G401 (cell line): ENCODE results near the gene MOCS2. TPM values are rescaled to one million over a fixed set of nuclear protein-coding genes. Genes with fewer than 3 reads are reported as not detected.

Experiments used
- DNase-seq: peaks from one replicate; pipeline ENCODE4 v3.0.0-alpha.2; 2015; ENCODE audit warnings: low spot score
- in situ Hi-C: cut with HindIII; loops from 2 replicates; pipeline ENCODE4 v1.10.0; 2016; ENCODE audit warnings: low sequenced_read_pairs, mixed read lengths
- total RNA-seq: library from RNA; depleted of rRNA; stranded (reverse); fragments of >200 nt; shearing (Covaris generic); gene quantifications from 2 replicates; pipeline ENCODE4 v1.2.3, GENCODE V29; 2014; rRNA removed

Gene MOCS2
- total RNA-seq, 1 experiment from 2014 or later = 49.4 TPM

GRCh38 chr5:53063791-53064190, 45.8 kb downstream of the MOCS2 start:
- in situ Hi-C loops = no loop called here

GRCh38 chr5:53063176-53063575, 46.4 kb downstream of the MOCS2 start:
- in situ Hi-C loops = no loop called here
- no peak for DNase-seq

More at GRCh38 chr5:53063791-53064190, 45.8 kb downstream of the MOCS2 start:
- no peak for DNase-seq

GRCh38 chr5:53059281-53059680, 50.3 kb downstream of the MOCS2 start:
- DNase-seq = no peak
- in situ Hi-C loops = no loop called here

- DNase-seq = no peak
- in situ Hi-C loops = no loop called here
Measured at GRCh38 chr5:53055365-53055764, 54.2 kb downstream of the MOCS2 start.

- in situ Hi-C loops = no loop called here
- no peak for DNase-seq
Measured at GRCh38 chr5:53053364-53053763, 56.2 kb downstream of the MOCS2 start.

GRCh38 chr5:53052499-53052898, 57.1 kb downstream of the MOCS2 start:
- in situ Hi-C loops = no loop called here
- no peak for DNase-seq

GRCh38 chr5:53048248-53048647, 61.3 kb downstream of the MOCS2 start:
- DNase-seq = no peak
- in situ Hi-C loops = no loop called here

Other genes with a start within 250 kb of the MOCS2 start
- not detected in 2 replicates for gene ITGA2, start 120.4 kb downstream of the MOCS2 start, total RNA-seq